ENCODE results near the gene RIMS1. TPM values are rescaled to one million over a fixed set of nuclear protein-coding genes. Genes with fewer than 3 reads are reported as not detected.

Gene RIMS1
- total and polyA plus RNA-seq, 9 of the 15 experiments (the other 6 are each of a cell fraction or from before 2014, with no cell fraction given): not detected

DNA sequence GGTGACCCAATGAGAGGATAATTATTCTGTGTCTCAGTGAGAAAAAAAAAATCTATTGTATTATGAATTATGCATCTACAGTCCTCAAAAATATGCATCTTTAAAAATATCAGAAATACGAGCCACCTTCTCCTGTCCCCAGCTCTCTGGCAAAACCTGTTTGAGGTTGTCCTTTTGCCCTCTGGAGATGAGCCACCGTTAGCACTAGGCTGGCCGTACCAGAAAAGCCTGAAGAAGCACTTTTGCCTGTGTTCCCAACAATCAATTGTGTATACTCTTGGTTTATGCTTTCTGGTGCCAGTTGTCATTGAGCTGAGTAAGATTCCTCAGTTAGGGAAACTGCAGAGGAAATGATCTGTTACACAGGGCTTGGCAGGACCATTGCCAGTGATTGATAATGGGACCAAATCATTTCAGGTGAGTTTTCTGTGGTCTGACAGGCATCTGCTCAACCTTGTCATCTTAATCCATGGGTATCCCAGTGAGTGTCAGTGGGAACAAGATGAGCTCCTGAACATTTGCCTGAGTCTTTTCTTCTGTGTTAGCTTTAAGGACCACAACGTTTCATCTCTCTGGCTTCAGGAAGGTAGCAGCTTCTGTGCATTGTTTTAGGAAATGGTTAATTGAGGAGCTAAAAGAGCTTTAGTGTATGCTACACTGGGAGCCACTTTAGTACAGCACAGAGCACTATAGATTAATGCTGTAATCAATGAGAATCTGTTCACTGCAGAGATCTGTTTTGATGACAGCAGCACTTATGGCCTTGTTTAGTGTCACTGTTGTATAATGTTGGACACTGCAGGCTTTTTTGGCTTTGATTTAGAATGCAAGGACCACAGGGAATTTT lies 330.1 kb downstream of the RIMS1 start:
- H3K79me2 ChIP-seq (ENCODE audit: control insufficient read depth, insufficient read depth, low read length): no peaks in the 10 kb centered on the region
- no peak overlapping the region for H3K4me2 ChIP-seq (ENCODE audit: insufficient read depth, low read length)
- ChIA-PET CTCF (ENCODE audit: low intra/inter-chr PET ratio) (no interaction called here), POLR2A (interaction anchor here (0.9 kb wide), 1 partner anchor 11 kb away, joined by 4 read pairs; no protein-coding TSS in a partner anchor)
- no peak overlapping the region for H3K4me3 ChIP-seq
- DNase-seq (ENCODE audit: extremely low read depth in 1 of 4, low spot score in 3 of 4): no peak
- TF ChIP-seq, protein P1, sequence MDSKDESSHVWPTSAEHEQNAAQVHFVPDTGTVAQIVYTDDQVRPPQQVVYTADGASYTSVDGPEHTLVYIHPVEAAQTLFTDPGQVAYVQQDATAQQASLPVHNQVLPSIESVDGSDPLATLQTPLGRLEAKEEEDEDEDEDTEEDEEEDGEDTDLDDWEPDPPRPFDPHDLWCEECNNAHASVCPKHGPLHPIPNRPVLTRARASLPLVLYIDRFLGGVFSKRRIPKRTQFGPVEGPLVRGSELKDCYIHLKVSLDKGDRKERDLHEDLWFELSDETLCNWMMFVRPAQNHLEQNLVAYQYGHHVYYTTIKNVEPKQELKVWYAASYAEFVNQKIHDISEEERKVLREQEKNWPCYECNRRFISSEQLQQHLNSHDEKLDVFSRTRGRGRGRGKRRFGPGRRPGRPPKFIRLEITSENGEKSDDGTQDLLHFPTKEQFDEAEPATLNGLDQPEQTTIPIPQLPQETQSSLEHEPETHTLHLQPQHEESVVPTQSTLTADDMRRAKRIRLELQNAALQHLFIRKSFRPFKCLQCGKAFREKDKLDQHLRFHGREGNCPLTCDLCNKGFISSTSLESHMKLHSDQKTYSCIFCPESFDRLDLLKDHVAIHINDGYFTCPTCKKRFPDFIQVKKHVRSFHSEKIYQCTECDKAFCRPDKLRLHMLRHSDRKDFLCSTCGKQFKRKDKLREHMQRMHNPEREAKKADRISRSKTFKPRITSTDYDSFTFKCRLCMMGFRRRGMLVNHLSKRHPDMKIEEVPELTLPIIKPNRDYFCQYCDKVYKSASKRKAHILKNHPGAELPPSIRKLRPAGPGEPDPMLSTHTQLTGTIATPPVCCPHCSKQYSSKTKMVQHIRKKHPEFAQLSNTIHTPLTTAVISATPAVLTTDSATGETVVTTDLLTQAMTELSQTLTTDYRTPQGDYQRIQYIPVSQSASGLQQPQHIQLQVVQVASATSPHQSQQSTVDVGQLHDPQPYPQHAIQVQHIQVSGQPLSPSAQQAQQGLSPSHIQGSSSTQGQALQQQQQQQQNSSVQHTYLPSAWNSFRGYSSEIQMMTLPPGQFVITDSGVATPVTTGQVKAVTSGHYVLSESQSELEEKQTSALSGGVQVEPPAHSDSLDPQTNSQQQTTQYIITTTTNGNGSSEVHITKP (IDR thresholded peaks at IDR 0.05; ENCODE audit: partially characterized antibody): no peak
- TF ChIP-seq CEBPB (tag; IDR thresholded peaks at IDR 0.05): no peak
- ATAC-seq: no peak
- H3K9me3 ChIP-seq (replicated peaks; ENCODE audit: control insufficient read depth, insufficient read depth, low read depth, low read length): no peaks in the 10 kb centered on the region
- no peak overlapping the region for H3K9ac ChIP-seq (ENCODE audit: insufficient read depth in 1 of 2, low read depth in 2 of 2, low read length in 2 of 2)
- H3K36me3 ChIP-seq (ENCODE audit: control insufficient read depth, insufficient read depth, low read length): no peaks in the 10 kb centered on the region
- H4K20me1 ChIP-seq (replicated peaks; ENCODE audit: control insufficient read depth, insufficient read depth, low read length): no peaks in the 10 kb centered on the region
- in situ Hi-C loops (cut with MboI): no loop called here
- intact Hi-C loops (cut with micrococcal nuclease): no loop called here
- H3K27me3 ChIP-seq (ENCODE audit: control insufficient read depth in 2 of 2, insufficient read depth in 2 of 2, low read length in 2 of 2): no peaks in the 10 kb centered on the region
- WGBS (ENCODE audit: insufficient coverage, low coverage, missing lambda C conversion rate): 0% methylated on average over 4 of the region's 4 CpGs
- H3K9me1 ChIP-seq (ENCODE audit: control insufficient read depth, insufficient read depth, low read length): no peaks in the 10 kb centered on the region
- BruUV-seq (replicated peaks): no TSS peak
- FAIRE-seq: no peak
- H3K27ac ChIP-seq (ENCODE audit: extremely low read depth, low read depth, low read length): no peak overlapping the region
- H3K4me1 ChIP-seq (replicated peaks in 1 of 2; ENCODE audit: control insufficient read depth in 2 of 2, insufficient read depth in 2 of 2, low read length in 2 of 2): no peaks in the 10 kb centered on the region
- H2AFZ ChIP-seq (ENCODE audit: low read depth, low read length): no peak overlapping the region
